DOHH2 (cell line): ENCODE data around the gene MAP4K4.
A peak's percentile ranks its signal among the peaks of the same experiment; 100 is the strongest.

Experiments used
- H3F3A ChIP-seq: fragments of 200-600 bp; sonication (generic), shearing (Covaris generic); 2 replicates; pipeline ENCODE4 v1.6.0; 2016; ENCODE audit warnings: antibody characterized with exemption, mild to moderate bottlenecking; ENCODE audit not compliant: control insufficient read depth, insufficient read depth
- H3K27ac ChIP-seq: fragments of 200-600 bp; sonication (generic); 2 replicates; pipeline ENCODE4 v1.5.1; 2014; ENCODE audit warnings: low read depth, mild to moderate bottlenecking, low read length, moderate library complexity
- H3K27me3 ChIP-seq: fragments of 200-600 bp; sonication (generic); 2 replicates; pipeline ENCODE4 v1.6.1; 2014; ENCODE audit warnings: mild to moderate bottlenecking, low read length, mixed read lengths; ENCODE audit not compliant: control insufficient read depth
- H3K36me3 ChIP-seq: fragments of 200-600 bp; sonication (generic); 2 replicates; pipeline ENCODE4 v1.6.1; 2014; ENCODE audit warnings: mild to moderate bottlenecking, low read length, moderate library complexity, mixed read lengths; ENCODE audit not compliant: control insufficient read depth
- H3K4me1 ChIP-seq: fragments of 200-600 bp; sonication (generic); 2 replicates; pipeline ENCODE4 v1.6.1; 2014; ENCODE audit warnings: mild to moderate bottlenecking, low read length, mixed read lengths; ENCODE audit not compliant: control insufficient read depth
- H3K4me2 ChIP-seq: fragments of 200-600 bp; sonication (generic); 2 replicates; pipeline ENCODE4 v1.6.0; 2014; ENCODE audit warnings: mild to moderate bottlenecking, low read length, moderate library complexity
- H3K4me3 ChIP-seq: fragments of 200-600 bp; sonication (generic); 2 replicates; pipeline ENCODE4 v1.5.1; 2014; ENCODE audit warnings: mild to moderate bottlenecking, low read length, mixed read lengths
- H3K79me2 ChIP-seq: fragments of 200-600 bp; sonication (generic); 2 replicates; pipeline ENCODE4 v1.6.1; 2014; ENCODE audit warnings: mild to moderate bottlenecking, low read length, mixed read lengths; ENCODE audit not compliant: control insufficient read depth
- H3K9me2 ChIP-seq: fragments of 200-600 bp; sonication (generic); replicated peaks from 2 replicates; pipeline ENCODE4 v1.6.1; 2014; ENCODE audit warnings: mild to moderate bottlenecking, low read length, mixed read lengths; ENCODE audit not compliant: control insufficient read depth
- H3K9me3 ChIP-seq: fragments of 200-600 bp; sonication (generic); 2 replicates; pipeline ENCODE4 v1.6.1; 2014; ENCODE audit warnings: antibody characterized with exemption, low read length, mixed read lengths; ENCODE audit not compliant: control insufficient read depth, insufficient read depth
- H4K20me1 ChIP-seq: fragments of 200-600 bp; sonication (generic); 2 replicates; pipeline ENCODE4 v1.6.0; 2014; ENCODE audit warnings: low read depth, mild to moderate bottlenecking, antibody characterized with exemption, low read length, moderate library complexity; ENCODE audit not compliant: control insufficient read depth, insufficient read depth
- CTCF ChIP-seq: fragments of 200-600 bp; sonication (generic); IDR thresholded peaks from one replicate; pipeline ENCODE4 v1.5.1; 2014; ENCODE audit warnings: antibody characterized with exemption, mild to moderate bottlenecking, low read depth, low read length; ENCODE audit not compliant: poor library complexity, severe bottlenecking
- EZH2phosphoT487 ChIP-seq: fragments of 200-600 bp; sonication (generic); IDR thresholded peaks from 2 replicates; pipeline ENCODE4 v1.6.1; 2017; ENCODE audit warnings: borderline replicate concordance, mild to moderate bottlenecking, antibody characterized with exemption, low read length, moderate library complexity, mixed read lengths

Gene MAP4K4

GRCh38 chr2:101823859-101824258 lies 126.4 kb downstream of the MAP4K4 start:
- H3K27me3 ChIP-seq: no peaks in the 10 kb centered on the region
- H3K4me3 ChIP-seq: no peak overlapping the region
- H3K9me3 ChIP-seq: no peaks in the 10 kb centered on the region
- no peak overlapping the region for H3K27ac ChIP-seq
- peaks cover 27% of the 10 kb centered on the region for H3K4me1 ChIP-seq
- H4K20me1 ChIP-seq: peaks cover 8% of the 10 kb centered on the region; the same call in 1 of the 2 replicates
- peaks cover 48% of the 10 kb centered on the region for H3K79me2 ChIP-seq
- peaks cover 47% of the 10 kb centered on the region for H3K36me3 ChIP-seq
- H3K4me2 ChIP-seq: no peak overlapping the region
- TF ChIP-seq EZH2phosphoT487 (no peak), CTCF (no peak)
- no peaks in the 10 kb centered on the region for H3K9me2 ChIP-seq
- no peaks in the 10 kb centered on the region for H3F3A ChIP-seq

- TF ChIP-seq CTCF (no peak), EZH2phosphoT487 (no peak)
- Histone ChIP-seq H4K20me1 (peaks cover 5% of the 10 kb centered on the region; the same call in 1 of the 2 replicates), H3K9me2 (no peaks in the 10 kb centered on the region), H3K4me3 (no peak overlapping the region), H3F3A (no peaks in the 10 kb centered on the region), H3K27me3 (no peaks in the 10 kb centered on the region), H3K79me2 (peaks cover 23% of the 10 kb centered on the region), H3K36me3 (peaks cover 75% of the 10 kb centered on the region), H3K9me3 (no peaks in the 10 kb centered on the region), H3K4me1 (peaks cover 27% of the 10 kb centered on the region), H3K4me2 (no peak overlapping the region), H3K27ac (no peak overlapping the region)
Measured at GRCh38 chr2:101826716-101827115, 129.2 kb downstream of the MAP4K4 start.

GRCh38 chr2:101827246-101827645 lies 129.7 kb downstream of the MAP4K4 start:
- TF ChIP-seq CTCF (no peak), EZH2phosphoT487 (no peak)
- Histone ChIP-seq H3F3A (no peaks in the 10 kb centered on the region), H3K4me3 (no peak overlapping the region), H3K79me2 (peaks cover 19% of the 10 kb centered on the region), H4K20me1 (peaks cover 5% of the 10 kb centered on the region; the same call in 1 of the 2 replicates), H3K9me3 (no peaks in the 10 kb centered on the region), H3K36me3 (peaks cover 79% of the 10 kb centered on the region), H3K27ac (no peak overlapping the region), H3K27me3 (no peaks in the 10 kb centered on the region), H3K4me2 (0 out of 2 replicates have a peak overlapping the region, but pooled peaks have one; percentile 14), H3K9me2 (no peaks in the 10 kb centered on the region), H3K4me1 (peaks cover 27% of the 10 kb centered on the region)

GRCh38 chr2:101828257-101828656 lies 130.8 kb downstream of the MAP4K4 start:
- Histone ChIP-seq H3K79me2 (peaks cover 9% of the 10 kb centered on the region), H3K4me2 (peak overlapping the region; percentile 14; the same call in 1 of the 2 replicates), H3F3A (no peaks in the 10 kb centered on the region), H3K4me1 (peaks cover 24% of the 10 kb centered on the region), H3K27me3 (no peaks in the 10 kb centered on the region), H3K9me3 (no peaks in the 10 kb centered on the region), H3K9me2 (no peaks in the 10 kb centered on the region), H3K4me3 (no peak overlapping the region), H3K36me3 (peaks cover 88% of the 10 kb centered on the region), H3K27ac (no peak overlapping the region), H4K20me1 (peaks cover 5% of the 10 kb centered on the region; the same call in 1 of the 2 replicates)
- no peak for TF ChIP-seq EZH2phosphoT487
- no peak for TF ChIP-seq CTCF
